ENCODE results near the gene ATP9A.
"Not testable (repeated sequence)": the region's sequence is repeated elsewhere in the genome, so short reads cannot be mapped to it uniquely, and the experiment has no call there.

The ATP9A gene

DNA sequence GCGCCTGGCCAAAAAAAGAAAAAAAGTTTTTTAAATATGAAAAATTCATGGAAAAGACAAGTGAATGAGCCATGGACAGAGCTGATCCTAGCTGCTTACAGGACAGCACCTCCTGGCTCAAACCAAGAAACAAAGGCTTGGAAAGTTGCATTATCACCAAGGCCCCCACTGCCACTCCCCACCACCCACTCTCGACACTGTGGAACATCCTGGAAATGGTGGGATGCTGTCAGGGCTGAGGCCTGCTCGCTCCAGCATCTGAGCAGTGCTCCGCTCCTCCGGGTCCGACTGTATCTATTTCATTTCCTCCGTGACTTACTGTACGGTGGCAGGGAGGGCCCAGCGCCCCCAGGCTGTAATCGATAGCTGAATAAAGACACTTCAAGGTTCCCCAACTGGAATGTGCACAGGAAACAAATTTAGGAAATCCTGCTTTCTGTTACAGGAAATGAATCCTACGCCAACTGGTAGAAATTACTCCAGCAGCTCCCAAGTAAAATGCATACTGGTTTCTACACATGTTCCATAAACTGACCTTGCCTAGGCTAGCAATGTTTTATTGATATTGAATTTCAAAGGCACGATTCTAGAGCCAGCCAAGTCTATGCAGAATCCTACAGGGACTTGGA is 116.2 kb downstream of the ATP9A start:
- DNase-seq = no peak

DNA sequence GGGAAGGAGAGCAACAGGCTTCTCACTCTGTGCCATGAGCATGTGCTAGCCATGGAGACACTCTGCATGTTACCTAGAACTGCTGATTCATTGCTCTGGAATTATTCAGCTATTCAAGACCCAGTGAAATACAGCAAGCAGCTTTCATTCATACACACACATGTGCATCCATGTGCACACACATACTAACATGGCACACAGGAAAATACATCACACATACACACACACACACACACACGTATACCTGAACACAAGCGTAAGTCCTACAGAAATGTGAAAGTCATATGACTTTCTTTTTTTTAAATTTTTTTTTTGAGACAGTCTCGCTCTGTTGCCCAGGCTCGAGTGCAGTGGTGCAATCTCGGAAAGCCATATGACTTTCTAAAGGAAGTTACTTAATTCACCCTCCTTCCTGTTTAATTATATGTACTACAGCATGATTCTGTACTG is 117.5 kb downstream of the ATP9A start:
- no peak for DNase-seq

DNA sequence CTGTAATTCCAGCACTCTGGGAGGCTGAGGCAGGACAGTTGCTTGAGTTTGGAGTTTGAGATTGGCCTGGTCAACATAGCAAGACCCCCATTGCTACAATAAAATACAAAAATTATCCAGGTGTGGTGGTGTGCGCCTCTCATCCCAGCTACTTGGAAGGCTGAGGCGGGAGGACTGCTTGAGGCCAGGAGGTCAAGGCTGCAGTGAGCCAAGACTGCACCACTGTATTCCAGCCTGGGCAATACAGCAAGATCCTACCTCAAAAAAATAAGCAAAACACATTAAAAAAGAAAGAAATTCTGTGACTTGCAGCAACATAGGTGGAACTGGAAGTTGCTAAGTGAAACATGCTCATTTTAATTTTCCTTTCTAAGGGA is 119.6 kb downstream of the ATP9A start:
- no peak for DNase-seq

DNA sequence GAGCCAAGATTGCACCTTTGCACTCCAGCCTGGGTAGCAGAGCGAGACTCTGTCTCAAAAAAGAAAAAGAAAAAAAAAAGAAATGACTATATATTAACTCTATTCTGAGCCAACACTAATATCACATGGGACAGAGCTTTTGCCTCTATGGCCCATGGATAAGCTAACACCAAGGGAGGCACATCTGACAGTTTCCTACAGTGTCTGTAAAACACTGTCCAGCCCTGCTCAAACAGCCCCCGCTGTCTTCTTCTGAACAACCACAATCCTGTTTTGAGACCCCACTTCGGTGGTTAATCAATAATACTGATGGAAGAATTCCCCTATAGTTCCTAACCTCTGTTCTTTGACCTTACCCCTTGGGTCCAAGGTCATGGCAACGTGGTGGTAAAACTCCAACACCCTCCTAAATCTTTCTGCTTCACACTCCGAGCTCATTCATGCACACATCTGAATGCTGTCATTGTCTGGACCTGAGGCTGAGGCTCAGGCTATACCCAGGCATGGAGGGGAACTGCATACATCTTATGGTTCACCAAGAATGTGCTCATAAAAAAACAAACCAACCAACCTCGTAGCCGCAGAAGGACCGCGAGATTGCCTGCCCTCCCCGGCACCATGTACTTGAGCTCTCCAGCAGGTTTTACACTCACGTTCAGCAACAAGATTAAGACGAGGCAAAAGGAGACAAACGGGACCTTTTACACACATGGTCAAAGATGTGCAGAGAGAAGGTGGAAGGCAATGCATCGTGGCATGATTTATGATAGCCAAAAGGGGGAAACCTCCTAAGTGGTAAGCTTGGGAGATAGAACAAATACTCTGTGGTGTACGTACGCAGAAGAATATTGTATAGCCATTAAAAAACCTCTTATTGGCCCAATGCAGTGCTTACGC is 120.3 kb downstream of the ATP9A start:
- DNase-seq = no peak

DNA sequence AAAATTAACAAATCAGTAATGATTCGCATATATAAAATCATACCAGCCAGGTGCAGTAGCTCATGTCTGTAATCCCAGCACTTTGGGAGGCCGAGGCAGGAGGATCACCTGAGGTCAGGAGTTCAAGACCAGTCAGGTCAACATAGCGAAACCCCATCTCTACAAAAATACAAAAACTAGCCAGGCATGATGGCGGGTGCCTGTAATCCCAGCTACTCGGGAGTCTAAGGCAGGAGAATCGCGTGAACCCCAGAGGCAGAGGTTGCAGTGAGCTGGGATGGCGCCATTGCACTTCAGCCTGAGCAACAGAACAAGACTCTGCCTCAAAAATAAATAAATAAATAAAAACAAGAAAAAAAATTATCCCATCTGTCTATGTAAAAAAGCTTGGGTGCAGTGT is 124.4 kb downstream of the ATP9A start:
- not testable (repeated sequence) for DNase-seq

- no peak for DNase-seq
These were observed 124.8 kb downstream of the ATP9A start for GRCh38 chr20:51643390-51643789.

DNA sequence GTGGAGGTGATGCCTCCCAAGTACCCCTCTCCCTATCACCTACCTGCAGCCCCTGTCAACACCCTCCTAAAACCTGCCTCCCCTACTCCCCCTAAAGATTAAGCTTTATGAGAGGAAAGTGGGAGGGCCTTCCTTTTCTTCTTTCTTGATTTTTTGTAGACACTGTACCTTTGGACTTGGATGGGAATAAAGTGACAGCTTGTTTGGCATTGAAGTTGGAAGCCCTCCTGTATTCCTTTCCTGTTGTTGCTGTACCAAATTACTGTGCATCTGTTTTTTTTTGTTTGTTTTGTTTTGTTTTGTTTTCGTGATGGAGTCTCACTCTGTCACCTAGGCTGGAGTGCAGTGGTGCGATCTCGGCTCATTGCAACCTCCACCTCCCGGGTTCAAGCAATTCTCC is 126.3 kb downstream of the ATP9A start:
- no peak for DNase-seq

GRCh38 chr20:51640743-51641142 is 127.4 kb downstream of the ATP9A start:
- no peak for DNase-seq

- peak; percentile 70 to 75 for DNase-seq
These were observed 128.9 kb downstream of the ATP9A start for GRCh38 chr20:51639206-51639832.

DNA sequence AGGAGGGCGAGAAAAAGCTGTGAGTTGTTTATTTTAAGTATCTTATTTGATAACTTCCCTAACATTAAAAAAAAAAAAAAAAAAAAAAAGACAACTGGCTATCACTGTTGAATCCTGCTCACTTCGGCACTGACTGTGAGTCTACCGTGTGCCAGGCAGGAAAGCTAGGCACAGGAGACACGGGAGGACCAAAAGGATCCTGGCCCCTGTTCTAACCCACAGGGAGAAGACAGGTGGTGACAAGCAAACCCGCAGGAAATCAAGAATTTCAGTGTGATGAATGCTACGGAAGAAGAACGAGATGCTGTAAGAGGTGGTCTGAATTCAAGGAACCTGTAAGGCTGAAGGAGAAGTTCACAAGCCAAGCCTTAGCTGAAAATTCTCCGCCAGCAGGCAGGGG is 130.9 kb downstream of the ATP9A start:
- DNase-seq = no peak

DNA sequence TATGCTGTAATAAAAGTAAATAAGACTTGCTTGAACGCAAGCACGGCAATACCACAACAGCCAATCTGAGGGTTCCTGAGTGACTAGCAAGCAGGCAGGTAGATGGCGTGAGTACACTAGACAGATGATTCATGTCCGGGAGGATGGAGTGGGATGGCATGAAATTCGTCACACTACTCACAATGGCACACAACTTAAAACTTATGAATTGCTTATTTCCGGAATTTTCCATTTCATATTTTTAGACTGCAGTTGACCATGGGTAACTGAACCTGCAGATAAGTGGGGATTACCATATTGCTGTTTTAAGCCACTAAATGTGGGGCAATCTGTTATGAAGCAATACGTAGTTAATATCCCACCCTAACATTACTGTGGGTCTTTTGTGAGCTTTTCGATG is 132.1 kb downstream of the ATP9A start:
- DNase-seq = peak in 1 of 2 donors; percentile 30

DNA sequence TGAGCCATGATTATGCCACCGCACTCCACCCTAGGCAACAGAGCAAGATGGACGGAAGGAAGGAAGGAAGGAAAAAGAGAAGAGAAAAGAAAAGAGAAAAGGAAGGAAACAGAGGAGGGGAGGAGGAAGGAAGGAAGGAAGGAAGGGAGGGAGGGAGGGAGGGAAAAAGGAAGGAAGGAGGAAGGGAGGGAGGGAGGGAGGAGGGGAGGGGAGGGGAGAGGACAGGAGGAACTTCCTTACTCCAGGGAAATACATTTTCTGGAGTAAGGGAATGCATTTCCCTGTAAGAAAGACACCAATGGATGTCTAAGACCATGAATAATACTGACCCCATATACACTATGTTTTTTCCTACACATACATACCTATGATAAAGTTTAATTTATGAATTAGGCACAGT is 132.5 kb downstream of the ATP9A start:
- DNase-seq = no peak

GRCh38 chr20:51634877-51635276 is 133.3 kb downstream of the ATP9A start:
- no peak for DNase-seq

- no peak for DNase-seq
These were observed 133.9 kb downstream of the ATP9A start for GRCh38 chr20:51634257-51634656.

GRCh38 chr20:51633430-51633829 is 134.8 kb downstream of the ATP9A start:
- DNase-seq = no peak

DNA sequence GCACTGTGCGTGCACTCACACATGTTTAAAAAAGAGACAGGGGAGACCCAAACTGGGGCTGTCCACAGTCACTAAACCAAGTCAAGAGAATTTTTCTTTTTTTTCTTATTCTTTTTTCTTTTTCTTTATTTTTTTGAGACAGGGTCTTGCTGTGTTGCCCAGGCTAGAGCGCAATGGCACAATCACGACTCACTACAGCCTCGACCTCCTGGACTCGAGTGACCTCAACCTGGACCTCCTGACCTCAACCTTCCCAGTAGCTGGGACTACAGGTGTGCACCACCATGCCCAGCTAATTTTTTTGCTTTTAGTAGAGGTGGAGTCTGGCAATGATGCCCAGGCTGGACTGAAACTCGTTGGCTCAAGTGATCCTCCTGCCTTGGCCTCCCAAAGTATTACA is 136.2 kb downstream of the ATP9A start:
- no peak for DNase-seq

- peak in 1 of 2 donors; percentile 38 for DNase-seq
These were observed 136.9 kb downstream of the ATP9A start for GRCh38 chr20:51631011-51631950.

DNA sequence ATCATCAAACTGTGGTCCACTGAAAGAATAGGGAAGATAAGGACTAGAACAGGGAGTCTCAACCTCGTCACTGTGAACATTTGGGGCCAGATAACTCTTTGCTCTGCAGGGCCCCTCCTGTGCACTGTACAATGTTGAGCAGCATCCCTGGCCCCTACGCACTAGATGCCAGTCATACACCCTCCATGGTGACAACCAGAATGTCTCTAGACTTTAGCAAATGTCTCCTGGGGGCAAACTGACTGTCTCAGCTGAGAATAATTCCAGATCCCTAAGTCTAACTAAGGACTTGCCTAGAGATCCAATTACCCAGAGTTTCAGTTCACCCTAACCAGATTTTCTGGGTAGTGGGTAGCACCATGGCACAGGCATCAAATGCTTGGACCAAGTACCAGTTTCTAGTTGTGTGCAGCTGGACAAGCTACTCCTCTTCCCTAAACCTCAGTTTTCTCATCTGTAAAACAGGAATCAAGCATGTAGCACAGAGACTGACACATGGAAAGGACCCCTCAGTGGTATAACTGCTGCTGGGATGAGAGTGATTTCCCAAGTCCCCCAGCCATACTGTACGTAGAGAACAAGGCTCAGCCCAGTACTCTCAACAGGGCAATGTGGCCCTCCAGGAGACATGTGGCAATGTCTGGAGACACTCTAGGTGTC is 138.7 kb downstream of the ATP9A start:
- DNase-seq = no peak

- no peak for DNase-seq
These were observed 139.4 kb downstream of the ATP9A start for GRCh38 chr20:51628533-51629398.

- no peak for DNase-seq
These were observed 140.6 kb downstream of the ATP9A start for GRCh38 chr20:51627586-51627985.

DNA sequence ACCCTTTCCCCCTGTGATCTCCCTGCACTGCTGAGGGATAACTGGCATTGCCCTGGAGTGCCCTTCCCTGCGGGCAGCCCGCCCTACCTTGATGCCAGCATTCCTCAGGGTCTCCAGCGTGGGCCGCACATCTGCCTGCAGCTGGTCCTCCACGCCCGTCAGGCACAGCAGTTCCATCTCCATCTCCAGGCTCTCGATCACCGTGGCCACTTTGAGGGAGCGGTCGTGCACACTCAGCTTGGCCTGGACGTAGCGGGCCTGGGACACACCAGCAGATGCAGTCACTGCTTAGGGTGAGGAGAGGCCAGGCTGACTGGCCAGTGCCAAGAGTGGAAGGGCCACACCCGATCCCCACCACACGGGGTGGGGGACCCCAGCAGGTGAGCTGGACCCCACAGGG is 143.1 kb downstream of the ATP9A start:
- no peak for DNase-seq

Measured in stimulated activated CD4-positive, alpha-beta T cell treated with anti-CD3 and anti-CD28 coated beads, Interleukin-2, amount 100 ng/mL, for 48 hours (primary cell).